Muscle of leg (tissue), 11 donors: ENCODE data around the gene ATP5PD. TPM values are rescaled to one million over a fixed set of nuclear protein-coding genes. Genes with fewer than 3 reads are reported as not detected.
"Not testable (repeated sequence)": the region's sequence is repeated elsewhere in the genome, so short reads cannot be mapped to it uniquely, and the experiment has no call there.

Experiments used
- DNase-seq: peaks from one replicate; pipeline ENCODE4 v3.0.0; 2013
- H3K27ac ChIP-seq: one replicate; pipeline ENCODE4 v1.5.1; 2013; ENCODE audit warnings: mild to moderate bottlenecking, low read length, control low read depth
- H3K27me3 ChIP-seq: one replicate; pipeline ENCODE4 v1.6.1; 2013; ENCODE audit warnings: low read length; ENCODE audit not compliant: control insufficient read depth, insufficient read depth
- H3K36me3 ChIP-seq: one replicate; pipeline ENCODE4 v1.6.1; 2013; ENCODE audit warnings: low read length; ENCODE audit not compliant: control insufficient read depth, insufficient read depth
- H3K4me1 ChIP-seq: one replicate; pipeline ENCODE4 v1.6.1; 2013; ENCODE audit warnings: low read length; ENCODE audit not compliant: control insufficient read depth, insufficient read depth
- H3K4me3 ChIP-seq: one replicate; pipeline ENCODE4 v1.5.1; 2013; ENCODE audit warnings: low read length, control low read depth
- H3K9me3 ChIP-seq: replicated peaks from 2 replicates; pipeline ENCODE4 v1.6.1; 2013; ENCODE audit warnings: low read depth, low read length; ENCODE audit not compliant: control insufficient read depth
- WGBS: methylation state at CpG from one replicate; pipeline ENCODE4 v1.1.5; 2013; ENCODE audit warnings: missing lambda C conversion rate; ENCODE audit not compliant: insufficient coverage; 5-methylcytosine and 5-hydroxymethylcytosine counted together
- polyA plus RNA-seq, 8 donors: library from polyadenylated mRNA; unstranded; fragments of 120-200 nt; gene quantifications; one replicate each; pipeline versions ENCODE4 v1.2.1 to v1.2.3, GENCODE V29; 2013; ENCODE audit warnings: inconsistent platforms in 1 of 8, low replicate concordance in 1 of 8; ENCODE audit not compliant: insufficient read length in 8 of 8, insufficient read depth in 1 of 8
- total RNA-seq: library from RNA; stranded (reverse); fragments of 120-200 nt; gene quantifications from one replicate; pipeline ENCODE4 v1.2.4, GENCODE V29; 2013

The ATP5PD gene
- total and polyA plus RNA-seq, 9 donors = 216 to 332 (median 248) TPM

DNA sequence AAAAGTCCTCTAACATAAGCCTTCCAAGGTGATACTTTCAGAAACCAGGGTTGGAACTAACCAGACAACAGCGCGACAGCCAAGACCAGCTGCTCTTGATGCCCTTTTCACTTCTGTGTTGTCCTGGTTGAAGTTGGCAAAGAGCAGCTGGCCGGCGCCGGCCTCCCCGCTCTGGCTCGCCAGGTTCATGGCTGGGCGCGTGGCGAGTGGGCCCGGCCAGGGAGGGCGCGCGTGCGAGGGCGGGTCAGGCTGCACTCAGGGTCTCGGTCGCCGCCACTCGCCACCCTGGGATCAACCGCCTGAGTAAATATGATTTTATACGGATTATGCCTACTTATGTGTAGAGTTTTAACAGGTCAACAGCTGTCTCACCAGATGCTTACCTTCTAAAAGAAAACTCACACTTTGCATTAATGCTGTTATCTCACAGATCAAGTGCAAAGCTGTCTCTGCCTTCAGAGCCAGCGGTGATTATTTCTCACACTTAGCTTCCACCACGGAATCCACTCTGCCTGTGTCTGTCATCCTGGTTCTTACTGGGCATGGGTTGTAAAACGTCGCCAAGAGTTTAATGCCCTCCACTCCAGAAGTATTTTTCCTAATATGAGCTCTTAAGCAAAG is 13.8 kb upstream of the ATP5PD start:
- Histone ChIP-seq H3K36me3 (peaks cover 59% of the 10 kb centered on the region), H3K27me3 (no peaks in the 10 kb centered on the region), H3K27ac (peak overlapping the region; percentile 39), H3K9me3 (no peaks in the 10 kb centered on the region), H3K4me1 (peaks cover 19% of the 10 kb centered on the region), H3K4me3 (no peak overlapping the region)
- 87% methylated on average over 3 of the region's 26 CpGs for WGBS
- DNase-seq = no peak

DNA sequence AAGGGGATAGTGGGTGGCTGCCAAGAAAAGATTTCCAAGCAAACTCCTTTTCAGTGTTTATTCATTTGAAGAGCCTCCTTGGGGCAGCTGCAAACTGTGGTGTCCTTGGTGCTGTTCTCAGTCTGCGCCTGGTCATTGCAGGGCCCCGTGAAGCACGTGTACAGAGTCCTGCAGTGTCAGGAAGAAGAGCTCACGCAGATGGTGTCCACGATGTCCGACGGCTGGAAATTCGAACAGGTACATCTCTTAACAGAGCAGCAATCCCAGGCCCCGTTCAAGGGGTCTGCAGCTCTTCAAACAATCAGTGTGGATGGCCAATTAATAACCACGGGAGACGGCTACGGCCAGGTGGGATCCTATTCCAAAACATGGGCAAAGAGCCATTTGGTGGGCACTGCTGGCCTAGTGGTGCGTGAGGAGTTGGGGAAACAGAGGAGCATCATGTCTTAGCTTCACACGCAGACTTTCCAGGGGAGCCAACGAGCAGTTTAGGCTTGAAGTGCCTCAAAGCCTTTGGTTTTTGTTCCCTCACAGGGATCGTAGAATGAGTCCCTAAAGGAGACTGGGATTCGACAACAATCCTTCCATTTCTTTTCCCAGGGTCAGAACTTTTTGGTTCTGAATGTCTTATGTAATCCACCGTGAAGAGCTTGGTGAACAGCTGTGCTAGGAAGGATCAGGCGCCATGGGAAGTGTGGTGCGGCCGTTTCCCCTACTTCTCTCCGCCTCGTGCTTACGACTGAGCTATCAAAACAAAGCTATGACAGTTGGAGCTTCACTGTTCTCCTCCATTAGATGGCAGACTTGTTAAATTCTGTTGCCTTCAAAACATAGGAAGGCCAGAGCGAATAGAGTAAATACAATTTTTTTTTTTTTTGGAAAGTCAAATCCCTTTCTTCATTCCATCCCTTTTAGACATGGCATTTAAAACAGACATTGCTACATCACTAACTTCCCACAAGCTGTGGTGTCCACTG is 12.9 kb upstream of the ATP5PD start:
- 57% methylated on average over 20 of the region's 25 CpGs for WGBS
- Histone ChIP-seq H3K36me3 (peaks cover 56% of the 10 kb centered on the region), H3K27me3 (no peaks in the 10 kb centered on the region), H3K4me1 (peaks cover 19% of the 10 kb centered on the region), H3K27ac (peak overlapping the region; percentile 39), H3K9me3 (no peaks in the 10 kb centered on the region), H3K4me3 (no peak overlapping the region)
- DNase-seq = peak; percentile 92

DNA sequence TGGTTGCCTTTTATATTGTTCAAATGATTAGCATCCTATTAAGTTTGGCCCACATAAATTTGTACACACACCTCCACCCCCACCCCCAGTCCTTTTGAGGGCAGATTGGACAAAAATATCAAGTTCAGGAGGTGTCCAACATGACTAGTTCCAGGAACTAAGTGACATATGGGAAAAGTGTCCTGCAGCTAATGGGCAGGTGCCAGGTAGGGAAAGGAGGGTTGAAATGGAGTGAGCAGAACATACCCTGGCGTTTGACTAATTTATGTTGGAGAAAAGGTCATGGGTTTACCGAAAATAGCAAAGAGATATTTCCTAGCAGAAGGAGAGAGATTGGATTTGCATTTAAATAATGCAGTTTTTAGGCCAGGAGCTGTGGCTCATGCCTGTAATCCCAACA is 5.2 kb upstream of the ATP5PD start:
- H3K27me3 ChIP-seq = no peaks in the 10 kb centered on the region
- 80% methylated on average over 2 of the region's 2 CpGs for WGBS
- H3K36me3 ChIP-seq = peaks cover 47% of the 10 kb centered on the region

DNA sequence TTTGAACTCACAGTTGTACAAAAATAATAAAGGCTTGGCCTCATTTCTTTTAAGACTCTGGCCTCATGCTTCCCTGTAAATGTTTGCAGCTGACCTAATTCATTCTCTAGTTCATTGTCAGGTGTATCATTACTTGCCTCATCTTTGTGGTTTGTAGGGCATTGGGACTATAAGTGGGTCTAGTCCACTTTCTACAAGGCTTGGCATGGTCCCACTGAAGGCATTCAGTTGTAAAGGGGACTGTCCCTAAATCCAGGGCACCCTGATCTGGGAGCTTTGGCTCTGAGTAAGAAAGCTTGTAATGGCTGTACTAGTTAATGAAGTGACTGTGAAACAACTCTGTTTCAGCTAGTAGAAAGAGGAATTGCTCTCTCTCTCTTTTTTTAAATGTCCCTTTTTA is 2.9 kb upstream of the ATP5PD start:
- peaks cover 37% of the 10 kb centered on the region for H3K36me3 ChIP-seq
- H3K27me3 ChIP-seq = no peaks in the 10 kb centered on the region
- no peak overlapping the region for H3K4me3 ChIP-seq
- H3K27ac ChIP-seq = no peak overlapping the region
- peaks cover 12% of the 10 kb centered on the region for H3K4me1 ChIP-seq
- H3K9me3 ChIP-seq = no peaks in the 10 kb centered on the region
- no peak for DNase-seq

More for the DNA sequence above, 5.2 kb upstream of the ATP5PD start:
- H3K9me3 ChIP-seq = no peaks in the 10 kb centered on the region
- H3K27ac ChIP-seq = no peak overlapping the region
- H3K4me3 ChIP-seq = no peak overlapping the region
- DNase-seq = no peak
- H3K4me1 ChIP-seq = peaks cover 12% of the 10 kb centered on the region

DNA sequence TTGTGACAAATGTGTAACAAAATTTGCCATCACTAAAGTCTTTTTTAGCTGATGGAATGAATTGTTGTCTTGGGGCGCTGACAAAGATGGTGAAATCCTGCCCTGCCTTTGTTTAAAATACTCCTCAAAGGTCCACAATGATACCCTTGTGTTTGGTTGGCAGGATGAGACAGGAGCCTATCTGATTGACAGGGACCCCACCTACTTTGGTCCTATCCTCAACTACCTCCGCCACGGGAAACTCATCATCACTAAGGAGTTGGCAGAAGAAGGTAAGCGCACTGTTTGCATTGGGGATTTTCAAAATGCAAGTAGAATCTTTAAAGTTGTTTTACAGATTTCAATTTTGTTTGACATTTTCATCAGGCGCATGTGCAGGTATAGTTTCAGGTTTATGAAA is 2.3 kb upstream of the ATP5PD start:
- no peaks in the 10 kb centered on the region for H3K9me3 ChIP-seq
- no peaks in the 10 kb centered on the region for H3K27me3 ChIP-seq
- peak overlapping the region; percentile 38 for H3K27ac ChIP-seq
- H3K4me3 ChIP-seq = no peak overlapping the region
- DNase-seq = no peak
- WGBS = 63% methylated on average over 1 of the region's 5 CpGs
- H3K4me1 ChIP-seq = peaks cover 12% of the 10 kb centered on the region
- peaks cover 32% of the 10 kb centered on the region for H3K36me3 ChIP-seq

DNA sequence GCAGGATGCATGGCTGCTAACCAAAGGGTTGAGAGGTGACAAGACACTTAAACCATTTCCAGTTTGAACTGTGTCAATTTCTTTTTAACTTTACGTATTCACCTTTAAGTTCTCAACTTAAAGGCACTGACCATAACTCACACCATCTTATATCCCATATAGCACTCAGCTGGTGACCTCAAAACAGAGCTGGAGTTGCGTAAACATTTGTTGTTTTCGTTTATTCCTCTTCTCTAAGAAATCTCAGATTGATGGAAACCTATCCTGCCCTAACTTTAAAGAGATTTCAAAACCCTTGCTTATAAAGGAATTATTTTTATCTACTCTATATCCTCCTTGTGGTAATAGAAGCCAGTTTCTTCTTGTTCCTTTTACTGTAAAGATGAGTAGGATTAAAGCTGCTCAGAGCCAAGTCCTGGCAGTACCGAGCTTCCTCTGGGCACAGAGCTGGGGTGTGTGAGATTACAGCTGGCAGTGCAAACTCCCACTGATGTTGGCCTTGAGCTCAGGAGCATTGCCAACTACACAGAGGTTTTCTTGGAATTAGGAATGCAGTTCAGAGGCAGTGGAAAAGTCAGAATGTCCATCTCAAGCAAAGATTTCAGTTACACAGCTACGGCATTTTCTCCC is 1.6 kb upstream of the ATP5PD start:
- peak; percentile 71 for DNase-seq
- Histone ChIP-seq H3K4me1 (peaks cover 12% of the 10 kb centered on the region), H3K36me3 (peaks cover 26% of the 10 kb centered on the region), H3K4me3 (peak overlapping the region; percentile 100), H3K27ac (peak overlapping the region; percentile 83), H3K9me3 (no peaks in the 10 kb centered on the region), H3K27me3 (no peaks in the 10 kb centered on the region)
- WGBS = 38% methylated on average over 1 of the region's 5 CpGs

DNA sequence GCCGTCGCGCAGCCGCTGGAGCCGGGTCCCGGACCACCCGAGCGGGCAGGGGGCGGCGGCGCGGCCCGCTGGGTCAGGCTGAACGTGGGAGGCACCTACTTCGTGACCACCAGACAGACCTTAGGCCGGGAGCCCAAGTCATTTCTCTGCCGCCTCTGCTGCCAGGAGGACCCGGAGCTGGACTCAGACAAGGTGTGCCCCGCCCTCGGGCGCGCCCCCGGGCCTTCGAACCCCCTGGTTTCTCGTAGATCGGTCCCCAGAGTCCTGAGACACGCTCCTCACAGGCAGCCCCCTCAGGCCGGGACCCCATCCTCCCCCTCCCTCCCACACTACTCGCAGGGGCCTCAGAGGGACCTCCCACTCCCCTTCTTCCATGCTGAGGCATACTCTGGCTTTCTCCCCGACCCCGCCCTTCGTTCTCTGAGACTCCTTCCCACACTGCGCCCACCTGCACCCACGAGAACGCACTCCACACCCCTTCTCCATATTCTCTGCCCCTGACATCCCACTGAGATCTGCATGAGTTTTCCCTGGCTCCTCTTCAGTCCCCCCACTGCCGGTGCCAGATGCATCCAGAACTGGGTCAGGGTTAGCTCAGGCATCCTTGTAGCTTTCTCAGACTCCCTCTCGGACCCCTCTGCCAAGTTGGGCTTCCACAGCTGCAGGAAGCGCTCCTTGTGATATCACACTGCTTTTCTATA is 779 bp upstream of the ATP5PD start:
- no peaks in the 10 kb centered on the region for H3K27me3 ChIP-seq
- peak overlapping the region; percentile 83 for H3K27ac ChIP-seq
- peak; percentile 70 for DNase-seq
- WGBS = 0% methylated on average over 38 of the region's 38 CpGs
- H3K4me3 ChIP-seq = peak overlapping the region; percentile 100
- H3K9me3 ChIP-seq = no peaks in the 10 kb centered on the region
- peaks cover 12% of the 10 kb centered on the region for H3K4me1 ChIP-seq
- peaks cover 20% of the 10 kb centered on the region for H3K36me3 ChIP-seq

DNA sequence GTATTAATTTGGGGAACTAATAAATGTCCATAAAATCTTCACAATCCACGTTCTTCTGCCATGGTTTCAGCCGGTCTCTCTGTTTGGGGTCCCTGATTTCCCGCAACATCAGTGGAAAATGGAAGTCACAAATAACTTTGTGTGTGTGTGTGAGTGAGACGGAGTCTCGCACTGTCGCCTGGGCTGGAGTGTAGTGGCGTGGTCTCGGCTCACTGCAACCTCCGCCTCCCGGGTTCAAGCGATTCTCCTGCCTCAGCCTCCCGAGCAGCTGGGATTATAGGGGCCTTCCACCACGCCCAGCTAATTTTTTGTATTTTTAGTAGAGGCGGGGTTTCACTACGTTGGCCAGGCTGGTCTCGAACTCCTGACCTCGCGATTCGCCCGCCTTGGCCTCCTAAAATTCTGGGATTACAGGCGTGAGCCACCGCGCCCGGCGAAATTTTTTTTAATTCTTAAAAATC is 793 bp downstream of the ATP5PD start:
- H3K27ac ChIP-seq = peak overlapping the region; percentile 99
- H3K27me3 ChIP-seq, H3K9me3 ChIP-seq, DNase-seq: not testable (repeated sequence)
- H3K4me3 ChIP-seq = peak overlapping the region; percentile 100
- WGBS = 0% methylated on average over 13 of the region's 25 CpGs
- peaks cover 12% of the 10 kb centered on the region for H3K4me1 ChIP-seq
- peaks cover 27% of the 10 kb centered on the region for H3K36me3 ChIP-seq

DNA sequence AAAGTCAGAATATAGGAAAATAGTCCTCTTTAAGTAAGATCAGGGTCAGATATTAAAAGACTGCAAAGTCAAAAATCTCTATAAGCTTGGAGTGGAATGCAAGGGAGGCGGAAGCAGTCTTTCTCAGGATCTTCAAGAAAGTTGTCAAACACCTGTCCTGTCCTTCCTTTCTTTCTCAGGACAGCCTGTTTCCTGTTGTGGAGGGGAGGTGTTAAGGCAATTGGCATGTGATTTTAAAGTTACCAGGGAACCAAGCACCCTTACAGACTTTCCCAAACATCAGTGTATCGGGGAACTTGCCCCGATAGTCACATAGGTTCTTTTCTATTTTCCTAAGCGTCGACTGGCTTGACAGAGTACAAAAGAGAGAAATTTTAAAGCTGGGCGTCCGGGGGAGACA is 2.1 kb downstream of the ATP5PD start:
- H3K4me1 ChIP-seq = peaks cover 12% of the 10 kb centered on the region
- no peaks in the 10 kb centered on the region for H3K27me3 ChIP-seq
- no peak overlapping the region for H3K4me3 ChIP-seq
- H3K9me3 ChIP-seq = no peaks in the 10 kb centered on the region
- WGBS = no CpG with 5 or more reads among the region's 7 CpGs
- DNase-seq = no peak
- peaks cover 35% of the 10 kb centered on the region for H3K36me3 ChIP-seq
- no peak overlapping the region for H3K27ac ChIP-seq
